ENCODE data around the gene GJA4.

Gene GJA4

DNA sequence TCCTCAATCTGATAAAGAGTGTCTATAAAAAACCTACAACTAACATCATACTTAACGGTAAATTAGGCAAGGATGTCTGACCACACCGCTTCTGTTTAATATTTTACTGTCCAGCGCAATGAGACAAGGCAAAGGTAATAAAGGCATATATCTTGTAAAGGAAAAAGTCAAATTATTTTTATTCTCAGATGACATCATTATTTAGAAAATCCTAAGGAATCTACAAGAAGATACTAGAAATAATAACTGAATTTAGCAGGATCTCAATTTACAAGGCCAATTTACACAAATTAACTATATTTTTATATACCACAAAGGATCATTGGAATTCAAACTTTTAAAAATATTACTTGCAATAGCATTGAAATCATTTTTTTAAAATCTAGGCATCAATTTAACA, 29.4 kb downstream of the GJA4 start:
- Histone ChIP-seq H3K36me3 (ENCODE audit: control insufficient read depth in 1 of 2, insufficient read depth in 2 of 2, low read depth in 1 of 2, low read length in 2 of 2) (peaks cover 0 to 2% of the 10 kb centered on the region in 2 experiments), H2BK12ac (ENCODE audit: low read length in 2 of 2) (no peak overlapping the region), H3K18ac (ENCODE audit: low read depth in 1 of 2, low read length in 2 of 2) (no peak overlapping the region), H2AFZ (ENCODE audit: low read depth, low read length) (no peak overlapping the region), H3K9ac (ENCODE audit: low read length) (no peak overlapping the region), H3K23ac (ENCODE audit: low read length in 2 of 2) (no peak overlapping the region), H3K4ac (ENCODE audit: low read depth in 1 of 2, low read length in 2 of 2) (no peak overlapping the region), H4K91ac (ENCODE audit: low read length) (no peak overlapping the region), H3K9me3 (ENCODE audit: control insufficient read depth, low read length) (no peaks in the 10 kb centered on the region), H2BK120ac (ENCODE audit: low read depth, low read length) (no peak overlapping the region), H3K4me2 (ENCODE audit: low read length, poor library complexity, severe bottlenecking) (no peak overlapping the region), H2BK5ac (ENCODE audit: low read depth, low read length, poor library complexity, severe bottlenecking) (no peak overlapping the region), H2AK5ac (ENCODE audit: low read length, severe bottlenecking) (no peak overlapping the region), H3K4me3 (ENCODE audit: insufficient read depth in 1 of 2, low read depth in 1 of 2, low read length in 2 of 2) (no peak overlapping the region), H3K27me3 (ENCODE audit: control insufficient read depth in 1 of 2, insufficient read depth in 1 of 2, low read length in 2 of 2) (peaks cover 0 to 6% of the 10 kb centered on the region in 2 experiments), H4K8ac (ENCODE audit: low read length) (no peak overlapping the region), H3K14ac (ENCODE audit: low read length in 2 of 2) (no peak overlapping the region), H2BK15ac (ENCODE audit: low read depth, poor library complexity, severe bottlenecking) (no peak overlapping the region), H3K79me1 (replicated peaks; ENCODE audit: low read length, poor library complexity, severe bottlenecking) (no peaks in the 10 kb centered on the region), H3K4me1 (ENCODE audit: control insufficient read depth, insufficient read depth, low read depth, low read length) (no peaks in the 10 kb centered on the region), H3K27ac (ENCODE audit: low read length, poor library complexity, severe bottlenecking) (no peak overlapping the region)
- WGBS: 100% methylated on average over 1 of the region's 3 CpGs
- no peak for DNase-seq

DNA sequence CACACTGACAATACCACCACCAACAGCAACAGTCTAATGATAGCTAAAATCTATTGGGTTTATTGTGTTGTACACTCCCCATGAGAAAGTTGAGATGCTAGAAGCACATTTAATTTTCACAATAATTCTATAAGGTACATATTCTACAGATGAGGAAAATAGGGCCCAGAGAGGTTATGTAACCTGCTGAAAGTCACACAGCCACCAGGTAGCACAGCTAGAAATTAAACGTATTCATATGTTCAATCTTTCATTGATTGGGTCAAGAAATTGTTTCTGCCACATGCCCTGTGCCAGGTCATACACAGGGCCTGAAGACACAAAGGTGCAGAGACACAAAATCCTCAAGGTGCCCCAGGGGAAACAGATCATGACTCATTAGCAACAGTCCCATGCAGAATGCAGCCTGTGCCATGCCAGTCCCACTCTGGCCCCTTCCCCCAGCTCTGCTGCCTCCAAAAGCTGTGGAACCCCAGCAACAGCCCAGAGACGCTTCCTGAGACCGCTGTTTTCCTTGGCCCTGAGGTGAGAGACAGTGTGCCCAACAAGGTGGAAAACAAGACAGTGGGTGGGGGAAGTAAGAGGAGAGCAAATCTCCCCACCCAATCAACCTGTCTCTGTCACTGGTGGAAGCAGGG, 32.1 kb downstream of the GJA4 start:
- Histone ChIP-seq H3K18ac (ENCODE audit: low read depth in 1 of 2, low read length in 2 of 2) (no peak overlapping the region), H3K4ac (ENCODE audit: low read depth in 1 of 2, low read length in 2 of 2) (no peak overlapping the region), H2BK120ac (ENCODE audit: low read depth, low read length) (no peak overlapping the region), H3K23ac (ENCODE audit: low read length in 2 of 2) (no peak overlapping the region), H3K27ac (ENCODE audit: low read length, poor library complexity, severe bottlenecking) (no peak overlapping the region), H3K4me2 (ENCODE audit: low read length, poor library complexity, severe bottlenecking) (no peak overlapping the region), H2BK15ac (ENCODE audit: low read depth, poor library complexity, severe bottlenecking) (no peak overlapping the region), H2AFZ (ENCODE audit: low read depth, low read length) (no peak overlapping the region), H2BK5ac (ENCODE audit: low read depth, low read length, poor library complexity, severe bottlenecking) (no peak overlapping the region), H4K91ac (ENCODE audit: low read length) (peak overlapping the region; percentile 35), H3K27me3 (ENCODE audit: control insufficient read depth in 1 of 2, insufficient read depth in 1 of 2, low read length in 2 of 2) (peaks cover 0 to 15% of the 10 kb centered on the region in 2 experiments), H3K9me3 (ENCODE audit: control insufficient read depth, low read length) (no peaks in the 10 kb centered on the region), H4K8ac (ENCODE audit: low read length) (peak overlapping the region; percentile 24), H3K9ac (ENCODE audit: low read length) (no peak overlapping the region), H3K14ac (ENCODE audit: low read length in 2 of 2) (no peak overlapping the region), H2BK12ac (ENCODE audit: low read length in 2 of 2) (no peak overlapping the region), H3K36me3 (ENCODE audit: control insufficient read depth in 1 of 2, insufficient read depth in 2 of 2, low read depth in 1 of 2, low read length in 2 of 2) (peaks cover 0 to 2% of the 10 kb centered on the region in 2 experiments), H3K79me1 (replicated peaks; ENCODE audit: low read length, poor library complexity, severe bottlenecking) (no peaks in the 10 kb centered on the region), H2AK5ac (ENCODE audit: low read length, severe bottlenecking) (no peak overlapping the region), H3K4me1 (ENCODE audit: control insufficient read depth, insufficient read depth, low read depth, low read length) (no peaks in the 10 kb centered on the region), H3K4me3 (ENCODE audit: insufficient read depth in 1 of 2, low read depth in 1 of 2, low read length in 2 of 2) (no peak overlapping the region)
- 89% methylated on average over 1 of the region's 3 CpGs for WGBS
- no peak for DNase-seq

DNA sequence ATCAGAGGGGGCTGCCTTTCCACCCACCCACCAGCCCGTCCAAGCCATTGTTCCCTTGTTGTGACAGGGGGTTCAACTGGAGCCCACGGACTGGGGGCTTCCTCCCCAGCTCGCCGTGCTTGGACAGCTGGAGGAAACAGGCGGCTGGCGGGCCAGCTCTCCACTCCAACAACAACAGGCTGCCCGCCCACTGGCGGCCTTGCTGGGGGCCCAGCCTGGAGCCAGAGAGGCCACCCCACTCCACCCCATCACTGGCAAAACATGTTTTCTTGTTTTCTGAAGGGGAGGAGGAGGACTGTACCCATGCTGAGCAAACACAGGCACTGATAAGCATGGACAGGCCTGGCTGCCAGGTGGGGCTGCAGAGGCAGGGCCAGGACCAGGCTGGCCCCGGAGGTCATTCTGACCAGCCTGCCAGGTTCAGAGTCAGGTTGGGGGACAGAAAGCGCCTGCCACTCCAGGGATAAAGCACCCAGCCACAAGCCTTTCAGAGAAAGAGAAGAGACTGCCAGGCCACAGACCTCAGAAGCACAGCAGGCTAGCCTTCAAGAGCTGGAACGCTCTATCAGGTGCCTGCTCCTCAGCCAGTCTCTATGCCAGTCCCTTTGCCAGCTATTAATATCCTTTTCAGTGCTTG, 32.8 kb downstream of the GJA4 start:
- no peaks in the 10 kb centered on the region for H3K9me3 ChIP-seq (ENCODE audit: control insufficient read depth, low read length)

DNA sequence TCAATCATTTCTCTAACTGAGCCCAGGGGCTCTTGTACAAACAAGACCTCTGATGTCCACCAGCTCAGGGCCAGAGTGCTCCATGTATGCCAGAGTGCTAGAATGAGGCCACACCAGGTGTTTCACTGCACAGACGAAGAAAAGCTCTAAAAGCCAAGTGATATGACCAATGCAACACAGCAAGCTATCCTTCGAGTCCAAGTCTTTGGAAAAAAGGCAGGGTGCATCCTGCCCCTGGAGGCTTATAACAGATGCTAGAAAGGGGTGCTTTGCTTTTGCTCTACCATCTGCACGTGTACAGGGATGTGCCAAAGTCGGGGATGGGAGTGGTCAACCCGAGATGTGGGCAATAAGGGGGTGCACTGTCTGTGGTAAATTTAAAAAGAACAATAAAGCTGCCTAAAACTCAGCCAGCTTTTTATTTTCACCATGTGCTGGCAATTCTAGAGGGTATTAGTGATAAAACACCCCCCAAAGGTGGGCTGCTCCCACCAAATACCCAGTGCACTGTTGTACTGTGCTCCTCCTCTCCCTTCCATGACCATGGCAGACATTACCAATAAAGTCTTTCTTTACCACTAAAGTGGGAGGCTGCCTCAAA, 34.6 kb downstream of the GJA4 start:
- no peak overlapping the region for H2BK15ac ChIP-seq (ENCODE audit: low read depth, poor library complexity, severe bottlenecking)
- no peak overlapping the region for H3K9ac ChIP-seq (ENCODE audit: low read length)
- peaks cover 0 to 15% of the 10 kb centered on the region in 2 experiments for H3K27me3 ChIP-seq (ENCODE audit: control insufficient read depth in 1 of 2, insufficient read depth in 1 of 2, low read length in 2 of 2)
- no peak for DNase-seq
- H3K4me2 ChIP-seq (ENCODE audit: low read length, poor library complexity, severe bottlenecking): no peak overlapping the region
- no peak overlapping the region for H2AFZ ChIP-seq (ENCODE audit: low read depth, low read length)
- no peak overlapping the region for H3K23ac ChIP-seq (ENCODE audit: low read length in 2 of 2)
- H2AK5ac ChIP-seq (ENCODE audit: low read length, severe bottlenecking): no peak overlapping the region
- no peak overlapping the region for H3K18ac ChIP-seq (ENCODE audit: low read depth in 1 of 2, low read length in 2 of 2)
- H4K8ac ChIP-seq (ENCODE audit: low read length): no peak overlapping the region
- no peak overlapping the region for H3K14ac ChIP-seq (ENCODE audit: low read length in 2 of 2)
- WGBS: 63% methylated on average over 5 of the region's 5 CpGs
- H3K4me3 ChIP-seq (ENCODE audit: insufficient read depth in 1 of 2, low read depth in 1 of 2, low read length in 2 of 2): no peak overlapping the region
- no peak overlapping the region for H4K91ac ChIP-seq (ENCODE audit: low read length)
- no peak overlapping the region for H2BK12ac ChIP-seq (ENCODE audit: low read length in 2 of 2)
- H3K4me1 ChIP-seq (ENCODE audit: control insufficient read depth, insufficient read depth, low read depth, low read length): no peaks in the 10 kb centered on the region
- H2BK120ac ChIP-seq (ENCODE audit: low read depth, low read length): no peak overlapping the region
- H3K36me3 ChIP-seq (ENCODE audit: control insufficient read depth in 1 of 2, insufficient read depth in 2 of 2, low read depth in 1 of 2, low read length in 2 of 2): peaks cover 0 to 7% of the 10 kb centered on the region in 2 experiments
- no peak overlapping the region for H3K27ac ChIP-seq (ENCODE audit: low read length, poor library complexity, severe bottlenecking)
- H2BK5ac ChIP-seq (ENCODE audit: low read depth, low read length, poor library complexity, severe bottlenecking): no peak overlapping the region
- H3K9me3 ChIP-seq (ENCODE audit: control insufficient read depth, low read length): no peaks in the 10 kb centered on the region
- no peak overlapping the region for H3K4ac ChIP-seq (ENCODE audit: low read depth in 1 of 2, low read length in 2 of 2)
- H3K79me1 ChIP-seq (replicated peaks; ENCODE audit: low read length, poor library complexity, severe bottlenecking): no peaks in the 10 kb centered on the region

More for the DNA sequence above, 32.8 kb downstream of the GJA4 start:
- Histone ChIP-seq H3K4me3 (ENCODE audit: insufficient read depth in 1 of 2, low read depth in 1 of 2, low read length in 2 of 2) (no peak overlapping the region), H4K91ac (ENCODE audit: low read length) (peak overlapping the region; percentile 35), H2AFZ (ENCODE audit: low read depth, low read length) (no peak overlapping the region), H2BK120ac (ENCODE audit: low read depth, low read length) (no peak overlapping the region), H3K27me3 (ENCODE audit: control insufficient read depth in 1 of 2, insufficient read depth in 1 of 2, low read length in 2 of 2) (peaks cover 0 to 15% of the 10 kb centered on the region in 2 experiments), H3K4ac (ENCODE audit: low read depth in 1 of 2, low read length in 2 of 2) (no peak overlapping the region), H3K18ac (ENCODE audit: low read depth in 1 of 2, low read length in 2 of 2) (no peak overlapping the region), H4K8ac (ENCODE audit: low read length) (no peak overlapping the region), H2BK5ac (ENCODE audit: low read depth, low read length, poor library complexity, severe bottlenecking) (no peak overlapping the region), H2AK5ac (ENCODE audit: low read length, severe bottlenecking) (no peak overlapping the region), H3K27ac (ENCODE audit: low read length, poor library complexity, severe bottlenecking) (no peak overlapping the region), H3K36me3 (ENCODE audit: control insufficient read depth in 1 of 2, insufficient read depth in 2 of 2, low read depth in 1 of 2, low read length in 2 of 2) (peaks cover 0 to 2% of the 10 kb centered on the region in 2 experiments), H2BK15ac (ENCODE audit: low read depth, poor library complexity, severe bottlenecking) (no peak overlapping the region), H3K4me1 (ENCODE audit: control insufficient read depth, insufficient read depth, low read depth, low read length) (no peaks in the 10 kb centered on the region), H3K4me2 (ENCODE audit: low read length, poor library complexity, severe bottlenecking) (no peak overlapping the region), H2BK12ac (ENCODE audit: low read length in 2 of 2) (no peak overlapping the region), H3K79me1 (replicated peaks; ENCODE audit: low read length, poor library complexity, severe bottlenecking) (no peaks in the 10 kb centered on the region), H3K23ac (ENCODE audit: low read length in 2 of 2) (no peak overlapping the region), H3K14ac (ENCODE audit: low read length in 2 of 2) (no peak overlapping the region), H3K9ac (ENCODE audit: low read length) (no peak overlapping the region)
- WGBS: 82% methylated on average over 9 of the region's 11 CpGs
- DNase-seq: no peak

All from mesenchymal stem cell (in vitro differentiated cells and primary cell).